ENCODE results near the gene CARD9. TPM values are rescaled to one million over a fixed set of nuclear protein-coding genes. Genes with fewer than 3 reads are reported as not detected.

CARD9 gene
- total RNA-seq, 4 donors from 2014 or later = 0.28 to 14.9 (median 0.64) TPM

DNA sequence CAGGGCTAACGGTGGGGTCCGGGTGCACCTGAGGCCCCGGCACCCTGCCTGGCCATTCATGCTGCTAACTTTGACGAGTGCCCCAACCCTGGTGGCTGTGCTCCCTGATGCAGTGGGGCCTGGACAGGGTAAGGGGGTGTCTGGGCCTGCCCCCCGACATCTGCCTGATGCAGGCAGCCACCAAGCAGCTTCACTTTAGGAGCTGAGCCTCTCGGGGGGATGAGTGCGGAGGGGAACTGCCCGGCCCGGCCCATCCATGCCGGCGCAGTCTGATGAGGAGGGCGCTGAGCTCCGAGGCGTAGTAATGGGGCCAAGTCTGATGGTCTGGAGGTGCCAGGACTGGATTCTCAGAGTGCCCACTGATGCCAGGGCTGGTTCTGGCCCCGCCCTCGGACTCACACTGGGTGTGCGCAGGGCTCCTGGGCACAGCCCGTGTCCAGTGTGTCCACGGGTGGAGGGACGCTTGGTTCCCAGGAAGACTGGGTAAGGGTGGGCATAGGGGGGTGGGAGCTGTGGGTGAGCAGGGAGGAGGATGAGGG is 26.5 kb downstream of the CARD9 start:
- Histone ChIP-seq H3K4me3 (no peak overlapping the region), H3K27ac (no peak overlapping the region), H3K9me3 (no peaks in the 10 kb centered on the region), H3K36me3 (no peaks in the 10 kb centered on the region), H3K4me1 (peaks cover 0 to 20% (median 3%) of the 10 kb centered on the region in 4 donors), H3K27me3 (peaks cover 0 to 5% of the 10 kb centered on the region in 2 donors)
- TF ChIP-seq POLR2A (IDR thresholded peaks at IDR 0.05) = no peak
- TF ChIP-seq CTCF (IDR thresholded peaks at IDR 0.05) = no peak
- no peak for DNase-seq

GRCh38 chr9:136346157-136346481 is 27.4 kb downstream of the CARD9 start:
- DNase-seq = no peak
- no peaks in the 10 kb centered on the region for H3K36me3 ChIP-seq
- no peaks in the 10 kb centered on the region for H3K9me3 ChIP-seq
- peaks cover 0 to 23% (median 3%) of the 10 kb centered on the region in 4 donors for H3K4me1 ChIP-seq
- H3K27ac ChIP-seq = no peak overlapping the region
- H3K4me3 ChIP-seq = no peak overlapping the region
- TF ChIP-seq POLR2A (IDR thresholded peaks at IDR 0.05) = no peak
- peaks cover 0 to 5% of the 10 kb centered on the region in 2 donors for H3K27me3 ChIP-seq

DNA sequence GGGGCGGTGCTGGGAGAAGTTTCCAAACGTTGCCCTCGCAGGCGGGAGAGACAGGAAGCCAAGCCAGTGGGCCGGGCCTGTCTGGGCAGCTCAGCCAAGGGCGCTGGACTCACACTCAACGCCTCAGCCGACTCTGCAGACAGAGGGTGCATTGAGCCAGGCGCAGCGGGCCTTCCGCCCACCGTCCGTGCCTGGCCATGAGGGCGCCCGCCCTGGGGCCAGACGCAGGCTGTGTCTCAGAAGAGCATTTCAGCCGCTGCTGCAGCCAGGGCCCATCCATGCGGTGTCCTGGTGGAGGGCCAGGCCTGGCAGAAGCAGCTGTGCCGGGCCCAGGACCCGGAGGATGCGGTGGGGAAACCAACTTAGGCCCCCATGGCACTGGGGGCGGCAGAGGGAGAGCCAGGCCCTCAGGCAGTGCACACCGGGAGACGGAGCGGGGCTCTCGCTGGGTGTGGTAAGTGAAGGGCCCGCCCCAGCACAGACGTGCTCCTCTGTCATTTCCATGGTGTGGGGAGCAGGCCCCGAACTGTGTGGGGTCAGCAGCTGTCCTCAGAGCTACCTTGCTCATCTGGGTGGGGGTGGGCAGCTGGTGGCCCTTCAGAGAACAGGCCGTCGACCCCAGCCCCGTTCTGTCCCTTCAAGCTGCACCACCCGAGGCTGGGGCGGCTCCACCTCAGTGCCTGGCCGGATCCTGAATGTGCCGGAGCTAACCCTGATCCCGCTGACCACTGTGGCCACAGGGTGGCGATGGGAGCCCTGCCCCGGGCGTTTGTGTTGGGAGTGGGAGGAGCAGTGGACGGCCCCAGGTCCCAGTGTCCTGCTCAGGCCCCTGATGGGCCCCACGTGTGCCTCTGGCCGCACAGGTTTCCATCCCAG is 27.9 kb downstream of the CARD9 start:
- H3K4me1 ChIP-seq = peaks cover 0 to 23% (median 3%) of the 10 kb centered on the region in 4 donors
- peak in 3 of 6 experiments; percentile 33 to 41 (median 36) for TF ChIP-seq CTCF (IDR thresholded peaks at IDR 0.05)
- TF ChIP-seq POLR2A (IDR thresholded peaks at IDR 0.05) = no peak
- H3K36me3 ChIP-seq = no peaks in the 10 kb centered on the region
- peaks cover 0 to 5% of the 10 kb centered on the region in 2 donors for H3K27me3 ChIP-seq
- peak overlapping the region in 1 of 4 donors; percentile 10 for H3K27ac ChIP-seq
- DNase-seq = peak in 2 of 3 donors; percentile 56 to 64
- H3K9me3 ChIP-seq = no peaks in the 10 kb centered on the region
- H3K4me3 ChIP-seq = no peak overlapping the region

DNA sequence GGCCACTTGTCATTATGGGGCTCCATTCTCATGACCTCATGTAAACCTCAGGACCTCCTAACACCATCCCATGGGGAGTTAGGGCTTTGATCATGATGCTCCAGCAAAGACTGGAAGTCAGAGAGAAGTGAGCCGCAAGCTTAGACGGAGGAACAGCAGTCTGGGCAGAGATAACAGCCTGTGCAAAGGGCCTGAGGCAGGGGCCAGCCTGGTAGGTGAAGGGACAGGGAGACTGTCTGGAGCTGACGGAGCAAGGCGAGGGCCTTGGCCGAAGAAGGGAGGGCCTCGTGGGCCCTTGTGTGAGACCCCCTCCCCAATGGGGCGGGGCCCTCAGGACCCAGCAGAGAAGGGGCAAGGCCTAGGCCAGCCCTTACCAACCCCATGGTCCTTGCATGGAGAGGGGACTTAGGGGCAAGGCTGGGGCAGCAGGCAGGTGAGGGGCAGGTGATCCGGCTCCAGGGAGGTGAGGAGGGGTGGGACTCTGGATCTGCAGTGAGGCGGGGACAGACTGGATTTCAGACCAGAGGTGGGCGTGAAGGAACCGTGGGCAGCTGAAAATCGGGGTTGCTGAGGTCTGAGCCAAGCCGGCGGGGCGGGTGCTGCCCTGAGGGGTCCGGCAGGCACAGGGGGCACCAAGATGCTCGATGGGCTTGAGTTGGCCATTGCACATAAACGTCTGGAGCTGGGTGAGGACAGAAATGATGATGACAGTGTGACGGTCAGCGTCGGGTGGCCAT is 28.8 kb downstream of the CARD9 start:
- no peaks in the 10 kb centered on the region for H3K36me3 ChIP-seq
- H3K9me3 ChIP-seq = no peaks in the 10 kb centered on the region
- H3K27ac ChIP-seq = no peak overlapping the region
- peaks cover 0 to 5% of the 10 kb centered on the region in 2 donors for H3K27me3 ChIP-seq
- DNase-seq = no peak
- no peak overlapping the region for H3K4me3 ChIP-seq
- H3K4me1 ChIP-seq = peaks cover 0 to 23% (median 3%) of the 10 kb centered on the region in 4 donors
- TF ChIP-seq CTCF (IDR thresholded peaks at IDR 0.05) (no peak), POLR2A (IDR thresholded peaks at IDR 0.05) (no peak)

DNA sequence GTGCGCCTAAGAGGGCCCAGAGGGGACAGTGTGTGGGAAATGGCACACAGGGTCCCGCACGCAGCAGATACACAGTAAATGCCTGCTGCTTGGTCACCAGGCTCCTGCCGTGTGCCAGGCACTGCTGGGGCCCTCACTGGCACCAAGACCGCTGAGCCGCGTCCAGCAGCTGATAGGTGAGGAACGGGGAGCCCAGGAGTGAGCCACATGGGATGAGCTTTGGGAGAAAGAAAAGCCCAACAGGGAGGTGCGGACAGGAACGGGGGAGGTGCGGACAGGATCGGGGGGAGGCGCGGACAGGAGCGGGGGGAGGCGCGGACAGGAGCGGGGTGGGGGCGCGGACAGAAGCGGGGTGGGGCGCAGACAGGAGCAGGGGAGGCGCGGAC is 29.6 kb downstream of the CARD9 start:
- TF ChIP-seq POLR2A (IDR thresholded peaks at IDR 0.05) (no peak), CTCF (IDR thresholded peaks at IDR 0.05) (no peak)
- no peak for DNase-seq
- H3K27me3 ChIP-seq = peaks cover 0 to 5% of the 10 kb centered on the region in 2 donors
- H3K4me3 ChIP-seq = no peak overlapping the region
- no peak overlapping the region for H3K27ac ChIP-seq
- H3K36me3 ChIP-seq = no peaks in the 10 kb centered on the region
- no peaks in the 10 kb centered on the region for H3K9me3 ChIP-seq
- H3K4me1 ChIP-seq = peaks cover 0 to 27% (median 3%) of the 10 kb centered on the region in 4 donors

Measured in Peyer's patch (tissue), 4 donors.